Tibial nerve (tissue), 4 donors: ENCODE results near the gene DCPS. TPM values are rescaled to one million over a fixed set of nuclear protein-coding genes. Genes with fewer than 3 reads are reported as not detected.
A peak's percentile ranks its signal among the peaks of the same experiment; 100 is the strongest.
"Not testable (repeated sequence)": the region's sequence is repeated elsewhere in the genome, so short reads cannot be mapped to it uniquely, and the experiment has no call there.

Source experiments
- DNase-seq, 2 donors: peaks; one replicate each; pipeline ENCODE4 v3.0.0-alpha.2; 2019; ENCODE audit warnings: low spot score in 2 of 2
- H3K27ac ChIP-seq, 4 donors: fragments of 200-600 bp; sonication (generic) in 3 of 4; one replicate each; pipeline ENCODE4 v1.5.1; 2017 to 2019; ENCODE audit warnings: mild to moderate bottlenecking in 1 of 4
- H3K27me3 ChIP-seq, 2 donors: fragments of 200-600 bp; sonication (generic) in 1 of 2; one replicate each; pipeline versions ENCODE4 v1.5.1 to v1.6.0; 2017 to 2019
- H3K36me3 ChIP-seq, 3 donors: fragments of 200-600 bp; sonication (generic); one replicate each; pipeline ENCODE4 v1.5.1; 2018 to 2019
- H3K4me1 ChIP-seq, 4 donors: fragments of 200-600 bp; sonication (generic) in 3 of 4; one replicate each; pipeline ENCODE4 v1.5.1; 2017 to 2019
- H3K4me3 ChIP-seq, 4 donors: fragments of 200-600 bp; sonication (generic) in 3 of 4; one replicate each; pipeline ENCODE4 v1.5.1; 2017 to 2019; ENCODE audit warnings: mild to moderate bottlenecking in 1 of 4, moderate library complexity in 1 of 4
- H3K9me3 ChIP-seq, 4 donors: fragments of 200-600 bp; sonication (generic) in 3 of 4; one replicate each; pipeline ENCODE4 v1.5.1; 2017 to 2019
- EP300 ChIP-seq, 2 donors: sonication (generic); formaldehyde crosslinking; IDR thresholded peaks; one replicate each; pipeline ENCODE4 v1.6.1; 2017; ENCODE audit warnings: antibody characterized with exemption in 2 of 2, mild to moderate bottlenecking in 1 of 2
- POLR2A ChIP-seq, 2 donors: fragments of 450-650 bp; IDR thresholded peaks; one replicate each; pipeline ENCODE4 v1.6.1; 2017; ENCODE audit warnings: antibody characterized with exemption in 2 of 2, mild to moderate bottlenecking in 2 of 2, moderate library complexity in 2 of 2
- WGBS, 2 donors: methylation state at CpG; one replicate each; pipeline ENCODE4 v1.1.5; 2018; 5-methylcytosine and 5-hydroxymethylcytosine counted together
- total RNA-seq, 4 donors: library from RNA; depleted of rRNA; stranded (reverse); fragments of >200 nt; gene quantifications; one replicate each; pipeline ENCODE4 v1.1.0, GENCODE V29; 2016
- TF ChIP-seq, protein P1 (sequence below), 5 experiments: fragments of 200-600 bp in 3 of 5; fragments of 450-650 bp in 2 of 5; sonication (generic) in 3 of 5; IDR thresholded peaks; one replicate each; pipeline ENCODE4 v1.5.1; 2016 to 2019; ENCODE audit warnings: antibody characterized with exemption in 5 of 5, mild to moderate bottlenecking in 3 of 5, moderate library complexity in 2 of 5

Gene DCPS
- total RNA-seq, 4 donors from 2014 or later, result 7.1 to 16.4 (median 11.9) TPM

DNA sequence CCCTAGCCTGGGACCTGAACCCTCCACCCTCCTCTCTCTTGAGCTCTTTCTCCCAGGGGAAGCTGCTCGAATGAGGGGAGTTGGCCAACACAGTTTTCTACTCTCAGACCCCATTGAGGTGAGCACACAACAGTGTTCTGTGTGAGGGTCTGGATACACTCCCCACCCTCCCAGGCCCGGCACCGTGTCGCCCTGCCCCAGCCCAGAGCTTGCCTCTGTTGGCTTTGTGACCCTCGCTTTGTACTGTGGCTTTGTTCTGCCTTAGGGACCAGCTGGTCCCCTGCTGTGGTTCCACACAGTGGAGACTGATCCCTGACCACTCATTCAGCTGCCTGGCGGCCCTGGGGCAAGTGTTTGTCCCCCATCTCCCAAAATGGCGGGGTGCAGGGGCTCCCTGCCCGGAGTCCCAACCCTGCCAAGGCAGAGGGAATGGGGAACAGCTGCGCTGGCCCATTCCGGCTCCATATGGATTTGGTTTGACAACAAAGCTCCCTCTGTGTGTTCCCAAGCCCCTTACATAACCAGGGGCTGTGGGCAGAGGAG lies 59.9 kb downstream of the DCPS start:
- WGBS, 2 donors, result 37 to 46% methylated on average over 10 of the region's 10 CpGs
- Histone ChIP-seq H3K4me3 (no peak overlapping the region), H3K27me3 (no peaks in the 10 kb centered on the region), H3K4me1 (peaks cover 4 to 87% (median 41%) of the 10 kb centered on the region in 4 donors), H3K36me3 (no peaks in the 10 kb centered on the region), H3K9me3 (no peaks in the 10 kb centered on the region), H3K27ac (peak overlapping the region; percentile 52 to 93 (median 70))
- TF ChIP-seq, protein P1, sequence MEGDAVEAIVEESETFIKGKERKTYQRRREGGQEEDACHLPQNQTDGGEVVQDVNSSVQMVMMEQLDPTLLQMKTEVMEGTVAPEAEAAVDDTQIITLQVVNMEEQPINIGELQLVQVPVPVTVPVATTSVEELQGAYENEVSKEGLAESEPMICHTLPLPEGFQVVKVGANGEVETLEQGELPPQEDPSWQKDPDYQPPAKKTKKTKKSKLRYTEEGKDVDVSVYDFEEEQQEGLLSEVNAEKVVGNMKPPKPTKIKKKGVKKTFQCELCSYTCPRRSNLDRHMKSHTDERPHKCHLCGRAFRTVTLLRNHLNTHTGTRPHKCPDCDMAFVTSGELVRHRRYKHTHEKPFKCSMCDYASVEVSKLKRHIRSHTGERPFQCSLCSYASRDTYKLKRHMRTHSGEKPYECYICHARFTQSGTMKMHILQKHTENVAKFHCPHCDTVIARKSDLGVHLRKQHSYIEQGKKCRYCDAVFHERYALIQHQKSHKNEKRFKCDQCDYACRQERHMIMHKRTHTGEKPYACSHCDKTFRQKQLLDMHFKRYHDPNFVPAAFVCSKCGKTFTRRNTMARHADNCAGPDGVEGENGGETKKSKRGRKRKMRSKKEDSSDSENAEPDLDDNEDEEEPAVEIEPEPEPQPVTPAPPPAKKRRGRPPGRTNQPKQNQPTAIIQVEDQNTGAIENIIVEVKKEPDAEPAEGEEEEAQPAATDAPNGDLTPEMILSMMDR (IDR thresholded peaks at IDR 0.05), result no peak
- TF ChIP-seq EP300 (IDR thresholded peaks at IDR 0.05), result no peak
- no peak for TF ChIP-seq POLR2A (IDR thresholded peaks at IDR 0.05)
- no peak for DNase-seq

DNA sequence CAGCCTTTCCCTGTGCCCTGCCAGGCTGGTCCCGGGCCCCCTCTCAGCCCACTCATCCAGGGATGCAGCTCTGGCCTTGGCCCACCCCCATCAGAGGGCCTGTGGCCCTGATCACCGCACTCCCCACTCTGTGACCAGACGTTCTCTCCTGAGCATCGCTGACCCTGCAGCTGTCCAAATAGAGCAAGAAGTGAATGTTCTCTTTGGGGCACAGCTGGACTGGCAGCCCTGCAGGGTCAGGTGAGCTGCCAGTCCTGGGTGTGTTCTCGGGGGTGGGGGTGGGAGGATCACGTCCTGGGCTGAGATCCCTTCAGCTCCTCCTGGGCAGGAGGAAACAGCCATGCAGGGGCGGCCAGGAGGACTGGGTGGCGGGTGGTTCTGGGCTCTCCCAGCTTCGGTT lies 60.9 kb downstream of the DCPS start:
- peak in 1 of 2 donors; percentile 11 for DNase-seq
- 39 to 60% methylated on average over 1 to 4 of the region's 9 CpGs for WGBS, 2 donors
- not testable (repeated sequence) for H3K4me3 ChIP-seq, H3K36me3 ChIP-seq, H3K9me3 ChIP-seq, H3K27me3 ChIP-seq
- H3K4me1 ChIP-seq, result peaks cover 4 to 81% (median 36%) of the 10 kb centered on the region in 4 donors
- H3K27ac ChIP-seq, result peak overlapping the region in 1 of 4 donors; percentile 4

DNA sequence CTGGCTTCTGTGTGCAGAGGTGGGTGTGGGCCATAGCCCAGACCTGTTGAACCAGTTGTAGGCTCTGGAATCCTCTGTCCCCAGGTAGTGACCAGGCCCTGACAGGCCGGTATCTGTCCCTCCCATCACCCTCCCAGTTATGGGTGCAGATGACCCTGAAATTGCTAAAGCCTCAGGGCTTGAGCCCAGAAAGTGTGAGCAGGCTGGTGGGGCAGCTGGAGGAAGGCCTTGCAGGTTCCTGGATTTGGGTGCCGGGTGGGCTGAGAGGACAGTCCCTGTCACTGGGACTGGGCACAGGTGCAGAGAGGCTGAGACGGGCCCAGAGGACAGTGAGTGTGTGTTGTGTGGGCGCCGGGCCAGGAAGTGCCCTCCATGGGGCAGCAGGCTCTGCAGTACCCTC lies 61.6 kb downstream of the DCPS start:
- peak overlapping the region in 2 of 4 donors; percentile 59 to 64 for H3K27ac ChIP-seq
- peak in 1 of 2 donors; percentile 11 for DNase-seq
- H3K36me3 ChIP-seq, H3K9me3 ChIP-seq, H3K4me3 ChIP-seq, H3K27me3 ChIP-seq: not testable (repeated sequence)
- H3K4me1 ChIP-seq, result peaks cover 4 to 75% (median 29%) of the 10 kb centered on the region in 4 donors
- WGBS, 2 donors, result 57 to 88% methylated on average over 3 to 4 of the region's 5 CpGs

DNA sequence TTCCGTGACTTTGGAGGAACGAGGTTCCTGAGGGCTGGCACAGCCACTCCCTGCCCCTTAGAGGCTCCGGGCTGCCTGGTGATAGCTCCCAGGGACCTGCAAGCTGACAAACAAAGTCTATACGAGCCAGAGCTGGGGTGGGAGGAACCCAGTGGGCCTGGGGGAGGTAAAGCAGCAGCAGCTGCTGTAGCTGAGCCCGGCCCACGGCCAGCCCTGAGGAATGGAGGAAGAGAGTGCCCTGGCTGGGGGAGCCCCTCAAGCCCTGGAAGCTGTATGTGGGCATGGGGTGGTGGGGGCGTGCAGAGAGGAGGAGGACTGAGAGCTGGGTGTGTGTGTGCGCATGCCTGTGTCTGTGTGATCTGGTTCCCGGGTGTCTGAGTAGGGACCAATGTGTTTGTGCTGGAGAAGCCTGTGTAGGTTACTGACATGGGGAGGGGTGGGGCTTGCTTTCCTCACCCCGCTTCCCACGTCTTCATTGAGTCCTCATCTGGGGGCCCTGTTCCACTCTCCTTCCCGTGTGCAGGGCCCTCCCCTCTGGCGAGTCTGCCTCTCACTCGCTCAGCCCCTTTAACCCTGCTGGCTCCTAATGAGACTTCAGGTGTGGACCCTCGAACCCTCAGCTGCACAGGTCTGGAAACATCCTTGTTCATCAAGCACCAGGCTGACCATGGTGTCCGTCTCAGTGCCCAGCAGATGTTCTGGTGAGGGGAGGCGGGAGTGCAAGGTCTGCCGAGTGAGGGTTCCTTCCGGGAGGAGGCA lies 62.4 kb downstream of the DCPS start:
- 38 to 43% methylated on average over 17 of the region's 19 CpGs for WGBS, 2 donors
- Histone ChIP-seq H3K9me3 (no peaks in the 10 kb centered on the region), H3K27ac (peak overlapping the region; percentile 13 to 64 (median 50)), H3K4me1 (peaks cover 4 to 67% (median 26%) of the 10 kb centered on the region in 4 donors), H3K36me3 (no peaks in the 10 kb centered on the region), H3K4me3 (no peak overlapping the region), H3K27me3 (no peaks in the 10 kb centered on the region)
- DNase-seq, result peak in 1 of 2 donors; percentile 6
- TF ChIP-seq EP300 (IDR thresholded peaks at IDR 0.05), result no peak
- TF ChIP-seq POLR2A (IDR thresholded peaks at IDR 0.05), result no peak
- TF ChIP-seq, protein P1 (IDR thresholded peaks at IDR 0.05), result no peak

DNA sequence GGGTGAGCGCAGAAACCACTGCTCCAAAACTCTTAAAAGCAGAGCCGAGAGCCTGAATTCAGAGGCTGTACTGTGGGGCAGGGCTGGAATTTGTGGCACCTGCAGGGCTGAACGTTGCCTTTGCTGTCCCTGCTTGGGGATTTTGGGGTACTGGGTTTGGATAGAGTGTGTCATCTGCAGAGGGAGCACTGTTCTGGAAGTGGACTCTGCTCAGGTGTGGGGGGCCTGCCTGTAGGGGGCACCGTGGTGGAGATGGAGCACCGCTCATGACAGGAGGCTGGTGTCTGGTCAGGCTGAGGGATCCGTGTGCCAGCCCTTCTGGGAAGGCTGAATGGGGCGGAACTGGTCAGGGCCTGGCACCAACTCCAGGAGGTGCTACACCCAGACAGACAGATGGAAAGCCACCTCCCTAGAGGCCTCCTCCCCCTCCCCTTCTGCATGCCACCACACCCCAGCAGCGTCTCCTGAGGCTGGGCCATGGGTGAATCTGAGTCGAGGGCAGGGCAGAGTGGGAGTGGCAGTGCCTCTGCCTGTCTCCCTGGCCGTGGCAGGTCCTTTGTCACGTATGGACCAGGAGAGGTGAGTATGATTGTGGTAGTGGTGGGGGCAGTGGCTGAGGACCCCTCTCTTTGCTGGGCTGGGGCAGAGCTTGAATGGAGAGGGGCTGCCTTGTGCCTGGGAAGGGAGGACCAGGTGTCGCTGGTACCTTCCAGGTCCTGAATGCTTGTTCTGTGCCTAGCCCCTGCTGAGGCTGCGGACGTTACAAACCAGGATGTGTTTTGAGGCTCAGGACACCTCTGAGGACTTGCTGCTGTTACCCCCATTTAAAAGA lies 63.2 kb downstream of the DCPS start:
- H3K27me3 ChIP-seq, DNase-seq, H3K9me3 ChIP-seq, H3K4me3 ChIP-seq, H3K36me3 ChIP-seq: not testable (repeated sequence)
- 69 to 74% methylated on average over 10 to 13 of the region's 14 CpGs for WGBS, 2 donors
- Histone ChIP-seq H3K27ac (peak overlapping the region in 3 of 4 donors; percentile 13 to 64 (median 59)), H3K4me1 (peaks cover 4 to 64% (median 23%) of the 10 kb centered on the region in 4 donors)

DNA sequence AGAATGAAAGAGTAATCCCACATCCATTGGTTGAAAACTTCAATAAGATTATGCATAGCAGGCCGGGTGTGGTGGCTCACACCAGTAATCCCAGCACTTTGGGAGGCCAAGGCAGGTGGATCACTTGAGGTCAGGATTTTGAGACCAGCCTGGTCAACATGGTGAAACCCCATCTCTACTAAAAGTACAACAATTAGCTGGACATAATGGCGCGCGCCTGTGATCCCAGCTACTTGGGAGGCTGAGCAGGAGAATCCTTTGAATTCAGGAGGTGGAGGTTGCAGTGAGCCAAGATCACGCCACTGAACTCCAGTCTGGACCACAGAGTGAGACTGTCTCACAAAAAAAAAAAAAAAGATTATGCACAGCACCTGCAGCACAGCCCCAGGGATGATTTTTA lies 63.9 kb downstream of the DCPS start:
- DNase-seq, H3K4me3 ChIP-seq, H3K9me3 ChIP-seq, H3K36me3 ChIP-seq, H3K27me3 ChIP-seq: not testable (repeated sequence)
- Histone ChIP-seq H3K4me1 (peaks cover 4 to 60% (median 24%) of the 10 kb centered on the region in 4 donors), H3K27ac (peak overlapping the region in 1 of 4 donors; percentile 8)
- WGBS, 2 donors, result 93 to 98% methylated on average over 5 of the region's 5 CpGs

DNA sequence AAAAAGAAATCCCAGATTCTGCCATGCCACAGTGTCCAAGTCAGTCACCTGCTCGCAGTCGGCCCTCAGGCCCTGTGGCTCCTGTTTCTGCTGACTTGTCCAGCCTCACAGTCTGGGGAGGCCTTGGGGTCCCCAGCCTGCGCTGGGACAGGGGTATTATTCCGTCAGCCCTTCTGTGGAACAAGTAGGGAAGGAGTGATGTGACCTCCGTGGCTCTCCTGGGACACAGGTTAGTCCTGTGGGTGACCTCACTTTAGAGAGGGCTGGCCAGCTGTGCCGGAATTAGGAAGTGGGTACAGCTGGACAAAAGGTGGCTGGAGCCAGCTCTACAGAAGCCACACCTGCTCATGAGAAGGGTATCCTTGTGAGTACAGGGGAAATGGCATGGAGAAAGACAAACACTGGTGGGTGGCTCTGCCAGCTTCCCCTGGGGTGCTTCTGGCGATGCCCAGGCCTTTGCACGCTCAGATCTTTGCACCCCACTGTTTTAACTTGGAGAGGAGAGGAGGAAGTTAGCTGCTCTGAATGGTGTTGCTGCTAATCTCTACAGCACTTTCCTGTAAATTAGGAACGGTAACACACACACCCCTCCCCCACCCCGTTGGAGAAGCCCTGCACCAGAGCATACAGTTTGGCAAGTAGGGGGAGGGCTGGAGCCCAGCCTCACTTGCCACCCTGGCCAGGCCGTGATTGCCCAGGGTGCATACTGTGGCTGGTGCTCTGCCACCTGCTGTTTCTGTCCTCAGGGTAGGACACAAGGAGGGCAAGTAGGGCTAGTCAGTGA lies 64.7 kb downstream of the DCPS start:
- not testable (repeated sequence) for H3K4me3 ChIP-seq, H3K9me3 ChIP-seq, H3K36me3 ChIP-seq, DNase-seq, H3K27me3 ChIP-seq
- H3K4me1 ChIP-seq, result peaks cover 2 to 60% (median 26%) of the 10 kb centered on the region in 4 donors
- WGBS, 2 donors, result 60 to 67% methylated on average over 10 to 11 of the region's 11 CpGs
- H3K27ac ChIP-seq, result peak overlapping the region in 1 of 4 donors; percentile 8
